Memory B cell (primary cell): Measurements from ENCODE around the gene GULP1.
"Not testable (repeated sequence)": the region's sequence is repeated elsewhere in the genome, so short reads cannot be mapped to it uniquely, and the experiment has no call there.

Experiments used
- ATAC-seq: fragments of 150-1000 bp; cut with Tn5 transposase; 2 replicates; pipeline ENCODE4 v1.10.0; 2021; ENCODE audit warnings: low read depth, mild to moderate bottlenecking, moderate library complexity
- DNase-seq, 2 donors: peaks; one replicate each; pipeline ENCODE4 v3.0.0; 2022; ENCODE audit warnings: low spot score in 2 of 2
- H3K27ac Mint-ChIP-seq: one replicate; pipeline ENCODE4 v1.8.0; 2022; ENCODE audit warnings: mild to moderate bottlenecking, moderate library complexity, mixed read lengths
- H3K27me3 Mint-ChIP-seq: one replicate; pipeline ENCODE4 v1.8.0; 2022; ENCODE audit warnings: mixed read lengths
- H3K36me3 Mint-ChIP-seq: one replicate; pipeline ENCODE4 v1.8.0; 2022; ENCODE audit warnings: mild to moderate bottlenecking, mixed read lengths
- H3K4me1 Mint-ChIP-seq: one replicate; pipeline ENCODE4 v1.8.0; 2022; ENCODE audit warnings: mixed read lengths
- H3K4me3 Mint-ChIP-seq: one replicate; pipeline ENCODE4 v1.8.0; 2022; ENCODE audit warnings: mild to moderate bottlenecking, moderate library complexity, mixed read lengths
- H3K9me3 Mint-ChIP-seq: one replicate; pipeline ENCODE4 v1.8.0; 2022; ENCODE audit warnings: mixed read lengths

The GULP1 gene

DNA sequence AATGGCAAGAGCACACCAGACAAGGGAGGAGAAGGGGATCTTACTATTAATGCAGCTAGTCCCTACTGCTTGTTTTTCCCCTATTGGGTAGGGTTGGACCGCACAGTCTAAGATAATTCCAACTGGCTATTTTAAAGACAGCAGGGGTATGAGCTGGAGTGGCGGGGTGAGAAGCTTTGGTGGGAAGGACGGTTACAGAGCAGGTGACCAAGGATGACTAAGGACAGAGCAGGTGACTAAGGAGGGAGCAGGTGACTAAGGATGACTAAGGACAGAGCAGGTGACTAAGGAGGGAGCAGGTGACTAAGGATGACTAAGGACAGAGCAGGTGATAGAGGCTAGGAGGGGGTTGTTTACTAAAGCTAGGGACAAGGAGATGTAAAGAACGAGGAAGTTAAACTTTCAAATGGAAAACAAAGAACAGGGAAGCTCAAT is 7.3 kb downstream of the GULP1 start:
- H3K4me1 Mint-ChIP-seq, H3K27me3 Mint-ChIP-seq, H3K4me3 Mint-ChIP-seq, H3K27ac Mint-ChIP-seq, ATAC-seq, H3K36me3 Mint-ChIP-seq, DNase-seq, H3K9me3 Mint-ChIP-seq: not testable (repeated sequence)

DNA sequence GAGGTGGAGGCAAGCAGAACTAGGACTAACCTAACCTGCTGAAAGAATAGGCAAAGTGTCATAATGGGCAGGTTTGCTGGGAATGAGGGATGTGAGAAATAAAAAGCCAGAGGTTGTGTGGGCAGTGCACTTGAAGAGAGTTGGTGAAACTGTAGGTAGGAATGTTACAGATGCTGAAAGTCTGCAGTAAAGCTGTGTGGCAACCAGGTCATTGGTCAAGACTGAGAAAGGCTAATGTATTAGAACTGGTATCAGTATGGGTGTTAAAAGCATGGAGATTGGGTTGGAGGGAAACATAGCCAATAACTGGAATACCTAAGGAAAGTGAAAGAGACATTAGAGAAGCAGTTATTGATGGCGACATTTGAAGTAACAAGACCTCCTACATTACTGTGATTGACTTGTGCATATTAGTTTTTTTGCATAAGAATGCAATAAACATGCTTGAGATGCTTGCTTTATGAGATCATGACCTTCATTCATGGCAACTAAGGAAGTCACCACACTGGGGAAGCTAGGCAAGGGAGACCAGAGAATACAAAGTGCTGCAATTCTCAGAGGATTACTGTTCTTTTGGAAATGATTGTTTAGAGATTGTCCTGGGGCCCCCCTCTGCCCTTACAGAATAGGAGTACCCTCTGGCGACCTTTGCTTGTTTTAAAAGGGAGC is 11.8 kb downstream of the GULP1 start:
- H3K27ac Mint-ChIP-seq: no peak overlapping the region
- H3K27me3 Mint-ChIP-seq: no peaks in the 10 kb centered on the region
- no peak for DNase-seq

DNA sequence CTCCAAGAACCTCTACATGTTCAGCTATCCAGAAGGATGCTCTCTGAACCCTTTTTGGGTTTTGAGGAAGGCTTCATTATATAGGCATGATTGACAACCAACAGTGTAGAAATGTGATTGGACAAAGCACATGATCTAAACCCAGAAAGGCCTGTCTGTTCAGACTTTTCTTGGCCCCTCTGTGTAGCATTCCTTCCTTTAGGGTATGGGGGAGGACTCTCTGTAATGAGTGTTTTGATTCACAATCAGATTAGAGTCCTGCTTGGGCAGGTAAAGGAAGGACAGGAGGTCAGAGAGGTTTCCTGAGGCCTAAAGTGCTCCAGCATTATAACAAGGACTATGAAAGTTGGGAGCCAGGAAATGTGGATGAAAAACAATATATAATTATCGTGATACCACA is 13.6 kb downstream of the GULP1 start:
- DNase-seq (no peak), ATAC-seq (no peak)
- no peaks in the 10 kb centered on the region for H3K36me3 Mint-ChIP-seq
- H3K4me1 Mint-ChIP-seq: no peaks in the 10 kb centered on the region
- no peak overlapping the region for H3K4me3 Mint-ChIP-seq
- H3K27ac Mint-ChIP-seq: no peak overlapping the region
- H3K27me3 Mint-ChIP-seq: no peaks in the 10 kb centered on the region
- H3K9me3 Mint-ChIP-seq: no peaks in the 10 kb centered on the region

More for the DNA sequence above, 11.8 kb downstream of the GULP1 start:
- Mint-ChIP-seq H3K36me3 (no peaks in the 10 kb centered on the region), H3K4me1 (no peaks in the 10 kb centered on the region), H3K9me3 (peaks cover 7% of the 10 kb centered on the region), H3K4me3 (no peak overlapping the region)
- ATAC-seq: no peak

DNA sequence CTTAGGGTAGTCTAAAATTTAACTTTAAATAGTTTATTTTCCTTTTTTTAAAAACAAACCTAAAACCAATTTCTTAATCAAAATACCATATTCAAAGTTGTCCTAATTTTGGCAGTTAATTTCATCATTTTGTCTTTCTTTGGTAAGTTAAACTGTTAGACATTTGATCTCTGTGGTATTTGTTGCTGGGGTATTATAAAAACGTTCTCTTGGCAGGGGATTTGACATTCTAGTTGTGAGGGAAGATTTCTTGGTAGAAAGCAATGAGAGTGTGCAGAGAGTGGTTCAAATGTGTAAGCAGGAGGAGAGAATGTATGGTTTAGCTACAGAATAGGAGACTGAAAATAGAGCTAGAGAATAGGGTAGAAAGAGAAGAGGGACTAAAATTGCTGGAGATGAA is 14.6 kb downstream of the GULP1 start:
- no peak overlapping the region for H3K27ac Mint-ChIP-seq
- ATAC-seq (no peak), DNase-seq (no peak)
- no peak overlapping the region for H3K4me3 Mint-ChIP-seq
- H3K36me3 Mint-ChIP-seq: no peaks in the 10 kb centered on the region
- H3K27me3 Mint-ChIP-seq: no peaks in the 10 kb centered on the region
- H3K4me1 Mint-ChIP-seq: no peaks in the 10 kb centered on the region
- no peaks in the 10 kb centered on the region for H3K9me3 Mint-ChIP-seq

DNA sequence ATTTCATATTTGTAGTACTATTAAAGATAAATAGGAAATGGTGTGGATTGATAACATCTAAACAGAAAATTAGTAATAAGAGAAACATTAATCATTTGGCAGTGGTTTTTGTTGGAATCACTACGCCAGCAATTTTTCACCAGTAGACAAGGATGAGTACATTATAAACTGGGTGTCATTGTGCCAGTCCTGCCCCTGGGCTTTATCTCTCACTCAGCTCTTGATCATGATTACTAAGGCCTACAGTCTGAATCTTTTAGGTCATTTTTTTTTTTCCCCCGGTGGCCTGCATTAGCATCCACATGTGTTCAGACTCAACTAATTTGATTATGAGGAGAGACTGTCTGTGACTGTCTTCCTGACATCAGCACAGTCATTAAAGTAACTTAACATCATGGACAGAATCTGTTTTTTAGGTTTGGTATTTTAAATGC is 16.2 kb downstream of the GULP1 start:
- Mint-ChIP-seq H3K4me1 (no peaks in the 10 kb centered on the region), H3K4me3 (no peak overlapping the region), H3K27ac (no peak overlapping the region), H3K27me3 (no peaks in the 10 kb centered on the region), H3K9me3 (peaks cover under 1% of the 10 kb centered on the region), H3K36me3 (no peaks in the 10 kb centered on the region)
- no peak for DNase-seq
- ATAC-seq: no peak

DNA sequence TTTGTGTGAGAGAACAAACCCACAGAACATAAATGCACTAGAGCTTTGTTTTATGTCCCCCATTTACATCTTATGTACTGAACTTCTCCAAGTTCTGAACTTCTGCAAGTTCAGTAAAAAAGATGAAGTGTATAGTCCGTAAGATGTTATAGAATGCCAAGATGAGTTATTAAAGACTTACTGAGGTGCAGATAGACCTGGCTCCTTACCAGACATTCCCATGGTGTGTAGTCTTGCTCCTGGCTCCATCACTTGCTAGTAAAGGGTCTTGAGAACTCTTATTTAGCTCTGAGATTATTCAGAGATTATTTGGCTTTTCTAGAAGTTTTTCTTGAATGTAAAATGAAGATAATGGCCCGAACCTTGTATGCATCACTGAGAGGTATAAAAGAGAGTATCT is 16.8 kb downstream of the GULP1 start:
- H3K36me3 Mint-ChIP-seq: no peaks in the 10 kb centered on the region
- no peaks in the 10 kb centered on the region for H3K4me1 Mint-ChIP-seq
- no peaks in the 10 kb centered on the region for H3K27me3 Mint-ChIP-seq
- no peak overlapping the region for H3K4me3 Mint-ChIP-seq
- H3K27ac Mint-ChIP-seq: no peak overlapping the region
- DNase-seq (no peak), ATAC-seq (no peak)
- peaks cover 3% of the 10 kb centered on the region for H3K9me3 Mint-ChIP-seq

DNA sequence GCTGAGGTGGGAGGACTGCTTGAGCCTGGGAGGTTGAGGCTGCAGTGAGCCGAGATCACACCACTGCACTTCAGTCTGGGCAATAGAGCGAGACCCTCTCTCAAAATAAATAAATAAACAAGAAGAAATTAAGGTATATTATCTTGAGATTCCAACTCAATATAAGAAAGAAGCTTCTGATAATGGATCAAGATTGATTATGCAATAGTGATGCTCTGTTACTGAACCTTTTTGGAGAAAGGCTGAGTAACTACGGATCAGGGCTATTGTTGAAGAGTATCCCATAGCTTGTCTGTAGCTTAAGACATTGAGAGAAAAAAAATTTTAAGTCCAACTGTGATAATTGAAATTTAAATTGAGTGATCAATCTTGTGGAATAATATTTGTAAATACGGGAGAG is 17.7 kb downstream of the GULP1 start:
- H3K27ac Mint-ChIP-seq: no peak overlapping the region
- no peak overlapping the region for H3K4me3 Mint-ChIP-seq
- no peaks in the 10 kb centered on the region for H3K36me3 Mint-ChIP-seq
- DNase-seq (no peak), ATAC-seq (no peak)
- no peaks in the 10 kb centered on the region for H3K27me3 Mint-ChIP-seq
- peaks cover 4% of the 10 kb centered on the region for H3K9me3 Mint-ChIP-seq
- no peaks in the 10 kb centered on the region for H3K4me1 Mint-ChIP-seq

DNA sequence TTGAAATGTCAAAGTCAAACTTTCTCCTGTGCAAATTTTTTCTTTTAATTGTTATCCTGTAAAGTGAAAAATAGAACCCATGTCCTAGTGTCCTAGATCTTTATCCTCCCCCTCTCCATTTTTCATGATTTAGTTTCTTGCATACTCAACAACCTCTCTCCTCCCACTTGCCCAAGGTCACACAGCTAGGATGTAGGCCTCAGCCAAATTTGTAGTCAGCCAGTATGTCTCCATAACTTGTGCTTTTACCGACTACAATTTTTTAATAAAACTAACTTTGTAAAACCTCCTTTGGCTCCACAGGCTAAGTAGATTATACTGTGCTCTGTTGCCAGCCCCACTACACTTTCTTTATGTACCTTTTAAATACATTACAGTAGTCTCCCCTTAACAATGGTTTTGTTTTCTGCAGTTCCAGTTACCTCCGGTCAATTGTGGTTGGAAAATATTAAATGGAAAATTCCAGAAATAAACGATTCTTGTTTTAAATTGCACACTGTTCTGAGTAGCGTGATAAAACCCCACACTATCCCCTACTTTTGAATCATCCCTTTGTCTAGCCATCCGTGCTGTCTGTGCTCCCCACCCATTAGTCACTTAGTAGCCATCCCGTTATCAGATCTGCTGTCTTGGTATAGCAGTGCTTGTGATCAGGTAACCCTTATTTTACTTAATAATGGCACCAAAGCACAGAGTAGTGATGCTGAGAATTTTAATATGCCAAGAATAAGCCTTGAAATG is 22.8 kb downstream of the GULP1 start:
- Mint-ChIP-seq H3K9me3 (peaks cover 7% of the 10 kb centered on the region), H3K4me3 (no peak overlapping the region), H3K36me3 (no peaks in the 10 kb centered on the region), H3K27me3 (no peaks in the 10 kb centered on the region), H3K27ac (no peak overlapping the region), H3K4me1 (no peaks in the 10 kb centered on the region)
- DNase-seq (no peak), ATAC-seq (no peak)

DNA sequence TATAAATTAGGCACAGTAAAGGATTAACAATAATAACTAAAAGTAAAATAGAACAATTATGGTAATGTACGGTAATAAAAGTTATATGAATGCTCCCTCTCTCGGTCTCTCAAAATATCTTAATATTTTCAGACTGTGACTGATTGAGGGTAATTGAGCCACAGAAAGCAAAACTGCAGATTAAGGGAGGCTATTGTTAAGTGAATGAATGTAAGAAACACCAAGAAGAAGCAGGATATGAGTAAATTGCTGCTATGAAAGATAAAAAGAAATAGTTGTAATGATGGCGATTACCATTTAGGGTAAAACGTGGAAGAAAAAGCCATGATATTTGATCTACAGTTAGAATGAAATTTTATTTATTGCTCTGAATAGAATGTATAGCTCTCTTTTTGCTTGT is 24.1 kb downstream of the GULP1 start:
- no peak for DNase-seq
- peaks cover 7% of the 10 kb centered on the region for H3K9me3 Mint-ChIP-seq
- ATAC-seq: no peak
- no peaks in the 10 kb centered on the region for H3K36me3 Mint-ChIP-seq
- H3K27ac Mint-ChIP-seq: no peak overlapping the region
- H3K27me3 Mint-ChIP-seq: no peaks in the 10 kb centered on the region
- H3K4me1 Mint-ChIP-seq: no peaks in the 10 kb centered on the region
- H3K4me3 Mint-ChIP-seq: no peak overlapping the region

DNA sequence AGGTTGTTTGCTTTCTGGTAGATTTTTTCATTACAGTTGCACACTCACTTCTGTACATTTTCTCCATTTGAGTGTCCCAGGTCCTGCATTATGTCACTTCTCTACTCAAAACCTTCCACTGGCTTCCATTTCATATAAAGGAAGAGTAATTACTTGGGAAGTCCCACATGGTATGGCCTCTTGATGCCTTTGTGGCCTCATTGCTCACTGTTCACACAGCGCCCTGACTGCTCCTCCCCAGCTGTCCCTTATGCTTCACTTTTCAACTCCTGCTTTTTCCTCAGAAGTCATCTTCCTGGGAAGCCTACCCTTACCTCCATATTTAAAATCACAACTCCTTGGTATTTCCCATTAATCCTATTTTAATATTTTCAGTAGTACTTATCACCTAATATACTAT is 24.7 kb downstream of the GULP1 start:
- Mint-ChIP-seq H3K4me3 (no peak overlapping the region), H3K9me3 (peaks cover 7% of the 10 kb centered on the region), H3K27me3 (no peaks in the 10 kb centered on the region), H3K4me1 (no peaks in the 10 kb centered on the region), H3K27ac (no peak overlapping the region), H3K36me3 (no peaks in the 10 kb centered on the region)
- ATAC-seq (no peak), DNase-seq (no peak)

DNA sequence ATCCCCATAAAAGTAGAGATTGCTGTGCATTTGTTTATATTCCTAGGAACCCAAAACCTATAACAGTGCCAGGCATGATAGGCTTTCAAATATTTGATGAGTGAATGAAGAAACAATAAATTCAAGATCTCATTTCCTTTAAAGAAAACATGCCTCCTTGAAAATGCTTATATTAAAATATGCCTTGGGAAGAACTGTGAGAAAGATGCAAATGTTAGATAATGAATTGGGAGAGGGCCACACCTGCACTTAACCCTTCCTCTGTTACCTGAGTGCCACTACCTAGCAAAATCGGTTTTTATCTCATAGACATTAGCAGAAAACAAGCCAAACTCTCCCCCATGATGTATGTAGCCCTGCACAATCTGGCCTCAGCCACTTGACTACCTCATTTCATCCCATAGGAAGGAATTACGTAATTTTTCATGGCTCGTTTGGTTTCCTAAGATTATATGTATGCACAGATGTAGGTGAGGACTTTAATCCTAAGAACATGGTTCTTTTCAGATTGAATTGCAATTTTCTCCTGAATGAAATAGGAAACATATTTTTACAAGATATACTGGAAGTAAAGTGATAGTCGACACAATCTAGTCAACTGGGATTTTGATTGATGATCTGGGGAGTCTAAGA is 25.2 kb downstream of the GULP1 start:
- no peaks in the 10 kb centered on the region for H3K4me1 Mint-ChIP-seq
- H3K27ac Mint-ChIP-seq: no peak overlapping the region
- DNase-seq: no peak
- no peaks in the 10 kb centered on the region for H3K27me3 Mint-ChIP-seq
- no peak overlapping the region for H3K4me3 Mint-ChIP-seq
- no peak for ATAC-seq
- H3K36me3 Mint-ChIP-seq: no peaks in the 10 kb centered on the region
- H3K9me3 Mint-ChIP-seq: peaks cover 7% of the 10 kb centered on the region

DNA sequence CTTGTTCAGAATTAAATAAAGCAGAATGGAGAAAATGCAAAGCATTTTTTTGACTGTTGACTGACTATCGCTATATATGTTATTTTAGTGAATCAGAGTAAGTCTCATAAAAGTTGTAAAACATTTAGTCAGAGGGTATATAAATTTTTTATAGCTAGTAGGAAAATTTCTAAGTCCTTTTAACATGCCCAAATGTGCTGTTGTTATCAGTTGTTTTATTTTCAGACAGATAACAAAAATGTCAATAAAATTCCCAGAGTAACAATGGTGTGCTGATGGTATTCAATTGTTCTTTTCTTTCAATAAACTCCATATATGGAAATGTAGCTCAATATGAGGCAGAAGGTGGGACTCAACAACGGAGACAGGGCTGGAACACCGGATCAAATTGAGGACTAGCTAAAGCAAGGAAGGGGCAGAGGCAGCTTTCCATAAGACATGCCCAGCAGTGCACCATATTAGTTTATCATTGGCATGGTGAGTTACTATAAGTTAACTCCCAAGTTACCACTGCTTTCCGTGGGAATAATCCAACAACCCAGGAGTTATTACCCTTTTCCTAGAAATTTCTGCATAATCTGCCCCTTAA is 26.6 kb downstream of the GULP1 start:
- Mint-ChIP-seq H3K4me1 (no peaks in the 10 kb centered on the region), H3K27me3 (no peaks in the 10 kb centered on the region), H3K27ac (no peak overlapping the region), H3K36me3 (no peaks in the 10 kb centered on the region), H3K9me3 (peaks cover 5% of the 10 kb centered on the region), H3K4me3 (no peak overlapping the region)
- DNase-seq (no peak), ATAC-seq (no peak)

DNA sequence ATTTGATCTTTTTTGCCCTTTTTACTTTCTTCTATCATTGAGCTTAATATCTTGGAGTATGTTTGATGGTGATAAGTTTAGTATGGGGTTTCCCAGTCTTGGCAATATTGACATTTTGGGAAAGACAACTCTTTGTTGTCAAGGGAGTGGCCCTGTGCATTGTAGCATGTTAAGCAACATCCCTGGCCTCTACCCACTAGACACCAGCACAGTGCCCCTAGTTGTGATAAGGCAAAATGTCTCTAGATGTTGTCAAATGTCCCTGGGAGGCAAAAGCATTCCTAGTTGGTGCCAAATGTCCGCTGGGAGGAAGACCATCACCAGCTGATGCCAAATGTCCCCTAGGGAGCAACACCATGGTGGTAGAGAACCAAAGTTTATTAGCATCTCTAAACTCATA is 28.2 kb downstream of the GULP1 start:
- H3K36me3 Mint-ChIP-seq: no peaks in the 10 kb centered on the region
- no peaks in the 10 kb centered on the region for H3K4me1 Mint-ChIP-seq
- H3K27ac Mint-ChIP-seq: no peak overlapping the region
- DNase-seq (no peak), ATAC-seq (no peak)
- no peaks in the 10 kb centered on the region for H3K9me3 Mint-ChIP-seq
- H3K27me3 Mint-ChIP-seq: no peaks in the 10 kb centered on the region
- H3K4me3 Mint-ChIP-seq: no peak overlapping the region

DNA sequence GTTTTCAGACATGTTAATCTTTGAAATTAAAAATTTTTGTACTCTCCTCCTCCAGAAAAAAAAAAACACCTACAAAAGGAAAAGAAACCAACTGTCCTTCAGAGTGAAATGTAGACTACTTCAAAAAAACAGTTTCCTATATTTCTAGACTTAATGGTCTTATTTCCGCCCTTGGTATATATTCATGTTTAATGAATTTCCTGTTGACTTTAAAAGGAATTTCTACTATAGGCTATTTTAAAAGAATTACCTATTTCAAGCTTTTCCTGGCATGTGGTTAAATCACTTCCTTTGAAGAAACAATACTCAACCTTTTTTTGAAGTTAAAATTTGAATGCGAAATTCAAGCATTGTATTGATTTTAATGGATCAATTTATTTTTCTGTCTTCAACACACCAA is 29.2 kb downstream of the GULP1 start:
- Mint-ChIP-seq H3K36me3 (no peaks in the 10 kb centered on the region), H3K27ac (no peak overlapping the region), H3K9me3 (no peaks in the 10 kb centered on the region), H3K4me3 (no peak overlapping the region), H3K27me3 (no peaks in the 10 kb centered on the region), H3K4me1 (no peaks in the 10 kb centered on the region)
- DNase-seq: no peak
- ATAC-seq: no peak
